IMR-90 (cell line): ENCODE measurements around the gene ASPG. TPM values are rescaled to one million over a fixed set of nuclear protein-coding genes. Genes with fewer than 3 reads are reported as not detected.

Experiments
- ATAC-seq: fragments of 200-7000 bp; cut with Tn5 transposase; 2 replicates; pipeline ENCODE4 v1.9.1; 2020; ENCODE audit warnings: low read depth, mild to moderate bottlenecking, moderate library complexity
- BruUV-seq: library from RNA; stranded (reverse); fragments of 400-500 nt; replicated peaks from 2 replicates; lab custom pipeline; 2021; lab: Mats Ljungman, UMichigan
- CTCF ChIA-PET: fragments of 300-600 bp; formaldehyde crosslinking; extraction: SDS; loops from one replicate; lab custom pipeline; 2021; ENCODE audit warnings: antibody characterized with exemption; lab: Yijun Ruan, JAX
- POLR2A ChIA-PET: fragments of 300-600 bp; sonication (Branson Sonifier 250); formaldehyde crosslinking; loops from one replicate; lab custom pipeline; 2022; ENCODE audit warnings: antibody characterized with exemption; ENCODE audit not compliant: unreplicated experiment; lab: Charles Lee
- DNase-seq: peaks from one replicate; pipeline ENCODE4 v3.0.0; 2013
- H2AFZ ChIP-seq: replicated peaks from 2 replicates; pipeline ENCODE3; 2013; ENCODE audit warnings: low read length, mild to moderate bottlenecking; ENCODE audit not compliant: poor library complexity
- H2AK5ac ChIP-seq: 2 replicates; pipeline ENCODE4 v1.6.1; 2013; ENCODE audit warnings: low read depth, low read length, inconsistent platforms
- H2AK9ac ChIP-seq: replicated peaks from 2 replicates; pipeline ENCODE3; 2013; ENCODE audit warnings: mild to moderate bottlenecking, low read depth, low read length, moderate library complexity; ENCODE audit not compliant: poor library complexity
- H2BK120ac ChIP-seq: 2 replicates; pipeline ENCODE4 v1.6.1; 2013; ENCODE audit warnings: low read depth, low read length, inconsistent platforms
- H2BK15ac ChIP-seq: 3 replicates; pipeline ENCODE4 v1.6.1; 2013; ENCODE audit warnings: low read depth, low read length, inconsistent platforms
- H2BK20ac ChIP-seq: 2 replicates; pipeline ENCODE4 v1.6.1; 2013; ENCODE audit warnings: low read depth, mild to moderate bottlenecking, inconsistent platforms, low read length, moderate library complexity
- H2BK5ac ChIP-seq: 2 replicates; pipeline ENCODE4 v1.6.1; 2013; ENCODE audit warnings: mild to moderate bottlenecking, low read depth, low read length, inconsistent platforms; ENCODE audit not compliant: poor library complexity, severe bottlenecking
- H3K14ac ChIP-seq: replicated peaks from 2 replicates; pipeline ENCODE4 v1.6.1; 2013; ENCODE audit warnings: low read depth, low read length, inconsistent platforms
- H3K18ac ChIP-seq: 2 replicates; pipeline ENCODE4 v1.6.1; 2013; ENCODE audit warnings: low read depth, low read length, control low read depth
- H3K23ac ChIP-seq: 2 replicates; pipeline ENCODE4 v1.6.1; 2013; ENCODE audit warnings: low read depth, low read length, inconsistent platforms
- H3K27ac ChIP-seq: 2 replicates; pipeline ENCODE4 v1.5.1; 2013; ENCODE audit warnings: mild to moderate bottlenecking, control low read depth, low read length; ENCODE audit not compliant: insufficient read depth
- H3K27me3 ChIP-seq: 2 replicates; pipeline ENCODE4 v1.6.1; 2013; ENCODE audit warnings: low read length; ENCODE audit not compliant: control insufficient read depth, insufficient read depth
- H3K36me3 ChIP-seq: 2 replicates; pipeline ENCODE4 v1.6.1; 2013; ENCODE audit warnings: low read length, mixed read lengths; ENCODE audit not compliant: control insufficient read depth, insufficient read depth
- H3K4ac ChIP-seq: 2 replicates; pipeline ENCODE4 v1.6.1; 2013; ENCODE audit warnings: low read depth, low read length, inconsistent platforms
- H3K4me1 ChIP-seq: 2 replicates; pipeline ENCODE4 v1.6.1; 2013; ENCODE audit warnings: low read length, mixed read lengths; ENCODE audit not compliant: control insufficient read depth, insufficient read depth
- H3K4me2 ChIP-seq: 2 replicates; pipeline ENCODE4 v1.6.1; 2013; ENCODE audit warnings: low read depth, mild to moderate bottlenecking, control low read depth, low read length, moderate library complexity
- H3K4me3 ChIP-seq: 2 replicates; pipeline ENCODE4 v1.5.1; 2013; ENCODE audit warnings: low read depth, mild to moderate bottlenecking, control low read depth, low read length, moderate library complexity; ENCODE audit not compliant: insufficient read depth
- H3K56ac ChIP-seq: 2 replicates; pipeline ENCODE4 v1.6.1; 2013; ENCODE audit warnings: low read length, inconsistent platforms; ENCODE audit not compliant: insufficient read depth; ENCODE audit errors: extremely low read depth
- H3K79me1 ChIP-seq, 2 experiments: 2 replicates each; pipeline ENCODE4 v1.6.1; 2013; ENCODE audit warnings: low read length in 2 of 2, inconsistent platforms in 1 of 2, low read depth in 1 of 2
- H3K9ac ChIP-seq: 2 replicates; pipeline ENCODE4 v1.6.1; 2013; ENCODE audit warnings: low read depth, low read length, control low read depth
- H3K9me1 ChIP-seq: 2 replicates; pipeline ENCODE4 v1.6.1; 2013; ENCODE audit warnings: low read length, inconsistent platforms; ENCODE audit not compliant: insufficient read depth
- H3K9me3 ChIP-seq: 2 replicates; pipeline ENCODE4 v1.6.1; 2013; ENCODE audit warnings: low read length; ENCODE audit not compliant: control insufficient read depth, insufficient read depth
- H4K20me1 ChIP-seq: 2 replicates; pipeline ENCODE4 v1.6.1; 2013; ENCODE audit warnings: low read length, inconsistent platforms; ENCODE audit not compliant: insufficient read depth
- H4K5ac ChIP-seq: 2 replicates; pipeline ENCODE4 v1.6.1; 2013; ENCODE audit warnings: mild to moderate bottlenecking, low read depth, low read length, control low read depth
- H4K8ac ChIP-seq, 2 experiments: 2 replicates each; pipeline ENCODE4 v1.6.1; 2013; ENCODE audit warnings: low read depth in 2 of 2, low read length in 2 of 2, control low read depth in 1 of 2, inconsistent platforms in 1 of 2
- H4K91ac ChIP-seq: 2 replicates; pipeline ENCODE4 v1.6.1; 2013; ENCODE audit warnings: low read depth, low read length, inconsistent platforms; ENCODE audit not compliant: insufficient read depth
- BHLHE40 ChIP-seq: fragments of 150-350 bp; IDR thresholded peaks from 2 replicates; pipeline ENCODE4 v1.6.1; 2016; ENCODE audit warnings: mild to moderate bottlenecking, low read depth, low read length
- CEBPB ChIP-seq: IDR thresholded peaks from 2 replicates; pipeline ENCODE4 v1.6.1; 2012; ENCODE audit warnings: low read depth, low read length, improper control_type of control experiment
- CHD1 ChIP-seq: IDR thresholded peaks from 2 replicates; pipeline ENCODE4 v1.6.1; 2012; ENCODE audit warnings: low read depth, low read length, improper control_type of control experiment
- FOS ChIP-seq: fragments of 150-350 bp; IDR thresholded peaks from 2 replicates; pipeline ENCODE4 v1.6.1; 2016; ENCODE audit warnings: low read depth, low read length
- MAFK ChIP-seq: IDR thresholded peaks from 2 replicates; pipeline ENCODE4 v1.6.1; 2012; ENCODE audit warnings: low read depth, low read length, improper control_type of control experiment
- MAZ ChIP-seq: IDR thresholded peaks from 2 replicates; pipeline ENCODE4 v1.6.1; 2012; ENCODE audit warnings: low read depth, mild to moderate bottlenecking, low read length, improper control_type of control experiment, moderate library complexity, borderline replicate concordance
- MXI1 ChIP-seq: IDR thresholded peaks from 2 replicates; pipeline ENCODE4 v1.6.1; 2012; ENCODE audit warnings: low read depth, mild to moderate bottlenecking, low read length, moderate library complexity, borderline replicate concordance
- NFE2L2 ChIP-seq: fragments of 150-350 bp; IDR thresholded peaks from 2 replicates; pipeline ENCODE4 v1.6.1; 2016; ENCODE audit warnings: low read depth, mild to moderate bottlenecking, low read length
- POLR2A ChIP-seq: IDR thresholded peaks from 2 replicates; pipeline ENCODE4 v1.6.1; 2012; ENCODE audit warnings: mild to moderate bottlenecking, low read depth, low read length
- RAD21 ChIP-seq: IDR thresholded peaks from 2 replicates; pipeline ENCODE4 v1.6.1; 2012; ENCODE audit warnings: low read length, improper control_type of control experiment
- RCOR1 ChIP-seq: IDR thresholded peaks from 2 replicates; pipeline ENCODE4 v1.6.1; 2012; ENCODE audit warnings: mild to moderate bottlenecking, low read length, improper control_type of control experiment; ENCODE audit not compliant: insufficient replicate concordance
- RFX5 ChIP-seq: IDR thresholded peaks from 2 replicates; pipeline ENCODE4 v1.8.0; 2012; ENCODE audit warnings: low read depth, mild to moderate bottlenecking, low read length, moderate library complexity
- SMC3 ChIP-seq: fragments of 150-350 bp; IDR thresholded peaks from 2 replicates; pipeline ENCODE4 v1.6.1; 2016; ENCODE audit warnings: low read depth, mild to moderate bottlenecking, antibody characterized with exemption, low read length, moderate library complexity
- WGBS, 2 experiments: methylation state at CpG; one replicate each; pipeline versions ENCODE4 v1.1.5 to v1.1.7; 2013; ENCODE audit warnings: missing lambda C conversion rate in 2 of 2; ENCODE audit not compliant: insufficient read length in 1 of 2; ENCODE audit errors: extremely low coverage in 2 of 2; 5-methylcytosine and 5-hydroxymethylcytosine counted together
- dilution Hi-C: fragments of 300-500 bp; cut with HindIII; formaldehyde crosslinking; loops from one replicate; pipeline ENCODE4 v1.14.3; 2018; ENCODE audit warnings: low sequenced_read_pairs; ENCODE audit not compliant: unreplicated experiment
- in situ Hi-C: fragments of 300-500 bp; cut with MboI; formaldehyde crosslinking; loops from 3 replicates; pipeline ENCODE4 v1.14.3; 2019; ENCODE audit warnings: low sequenced_read_pairs, inconsistent platforms, mixed read lengths
- intact Hi-C: fragments of 100-400 bp; cut with micrococcal nuclease; formaldehyde crosslinking; loops from 2 replicates; pipeline ENCODE4 v1.10.0; 2022
- polyA plus RNA-seq, 3 experiments: library from polyadenylated mRNA; depleted of rRNA; stranded (reverse); fragments of >200 nt; gene quantifications; 2 replicates each; pipeline ENCODE4 v1.2.3, GENCODE V29; 2012; ENCODE audit warnings: low replicate concordance in 1 of 3
- total RNA-seq: library from RNA; depleted of rRNA; stranded (reverse); fragments of >200 nt; gene quantifications from 2 replicates; pipeline ENCODE4 v1.2.3, GENCODE V29; 2012
- TF ChIP-seq, protein P1 (sequence below): fragments of 150-350 bp; IDR thresholded peaks from 2 replicates; pipeline ENCODE4 v1.6.1; 2016; ENCODE audit warnings: low read depth, mild to moderate bottlenecking, low read length, moderate library complexity, borderline replicate concordance
- TF ChIP-seq, protein P2 (sequence below): conservative IDR thresholded peaks from 2 replicates; pipeline ENCODE4 v1.5.1; 2012; ENCODE audit warnings: mild to moderate bottlenecking, low read depth, low read length, improper control_type of control experiment
- TF ChIP-seq, protein P3 (sequence below): fragments of 150-350 bp; IDR thresholded peaks from 2 replicates; pipeline ENCODE4 v1.6.1; 2017; ENCODE audit warnings: mild to moderate bottlenecking, antibody characterized with exemption, low read length, low read depth

The ASPG gene
- total and polyA plus RNA-seq, 2 of the 4 experiments (the other 2 are of a cell fraction) = not detected

DNA sequence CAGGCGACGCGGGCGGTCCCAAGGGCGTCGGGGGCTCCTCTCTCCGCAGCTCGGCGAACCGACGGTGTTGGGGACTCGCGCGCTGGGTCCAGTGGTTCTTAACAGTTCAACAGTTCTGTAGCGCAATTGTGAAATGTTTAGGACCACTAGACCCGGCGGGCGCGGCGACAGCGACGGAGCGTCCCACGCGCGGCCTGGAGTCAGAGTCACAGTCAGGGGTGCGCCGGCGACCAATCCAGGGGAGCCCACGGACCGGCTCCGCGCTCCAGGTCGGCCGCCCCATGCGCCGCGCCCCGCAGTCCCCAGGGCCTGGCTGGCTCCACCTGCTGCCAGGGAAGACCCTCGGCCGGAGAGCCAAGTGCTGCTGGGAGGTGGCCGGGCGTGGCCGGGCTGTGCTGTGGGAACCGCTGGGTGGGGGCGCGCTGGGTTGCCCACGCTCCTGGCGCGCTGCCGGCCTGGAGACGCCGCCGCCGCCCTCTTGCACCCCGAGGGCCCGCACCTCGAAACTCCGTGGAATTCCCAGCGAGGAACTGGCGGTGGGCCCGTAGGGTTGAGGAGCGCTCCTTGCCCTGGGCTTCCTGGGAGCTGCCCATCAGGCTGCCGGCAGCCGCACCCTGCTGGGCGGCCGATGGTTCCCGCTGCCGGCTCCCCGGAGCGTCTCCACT is 32.0 kb downstream of the ASPG start:
- ATAC-seq = no peak
- no peak overlapping the region for H2BK15ac ChIP-seq
- no peaks in the 10 kb centered on the region for H3K9me3 ChIP-seq
- H3K36me3 ChIP-seq = no peaks in the 10 kb centered on the region
- intact Hi-C loops (no loop called here), dilution Hi-C loops (no loop called here), in situ Hi-C loops (no loop called here)
- H3K18ac ChIP-seq = no peak overlapping the region
- H2BK20ac ChIP-seq = no peak overlapping the region
- H4K8ac ChIP-seq = no peak overlapping the region
- no peak overlapping the region for H2BK120ac ChIP-seq
- WGBS, 2 experiments = 8% methylated on average over 56 of the region's 71 CpGs; no CpG with 5 or more reads in 1 of the 2 experiments
- H2AFZ ChIP-seq = no peak overlapping the region
- H3K9me1 ChIP-seq = no peaks in the 10 kb centered on the region
- no peaks in the 10 kb centered on the region for H3K79me1 ChIP-seq
- no peak overlapping the region for H3K27ac ChIP-seq
- no peak overlapping the region for H2AK5ac ChIP-seq
- H3K23ac ChIP-seq = no peak overlapping the region
- H4K91ac ChIP-seq = no peak overlapping the region
- H3K14ac ChIP-seq = no peak overlapping the region
- H3K4ac ChIP-seq = no peak overlapping the region
- H3K9ac ChIP-seq = no peak overlapping the region
- no peak overlapping the region for H3K4me2 ChIP-seq
- H3K56ac ChIP-seq = no peak overlapping the region
- H3K27me3 ChIP-seq = peaks cover 17% of the 10 kb centered on the region; the same call in 1 of the 2 replicates
- TF ChIP-seq NFE2L2 (no peak), CEBPB (no peak), MAZ (no peak), SMC3 (no peak), POLR2A (no peak), MXI1 (no peak), MAFK (no peak), CHD1 (no peak), RFX5 (no peak), BHLHE40 (no peak), RCOR1 (no peak), FOS (no peak), RAD21 (no peak)
- TF ChIP-seq, protein P1, sequence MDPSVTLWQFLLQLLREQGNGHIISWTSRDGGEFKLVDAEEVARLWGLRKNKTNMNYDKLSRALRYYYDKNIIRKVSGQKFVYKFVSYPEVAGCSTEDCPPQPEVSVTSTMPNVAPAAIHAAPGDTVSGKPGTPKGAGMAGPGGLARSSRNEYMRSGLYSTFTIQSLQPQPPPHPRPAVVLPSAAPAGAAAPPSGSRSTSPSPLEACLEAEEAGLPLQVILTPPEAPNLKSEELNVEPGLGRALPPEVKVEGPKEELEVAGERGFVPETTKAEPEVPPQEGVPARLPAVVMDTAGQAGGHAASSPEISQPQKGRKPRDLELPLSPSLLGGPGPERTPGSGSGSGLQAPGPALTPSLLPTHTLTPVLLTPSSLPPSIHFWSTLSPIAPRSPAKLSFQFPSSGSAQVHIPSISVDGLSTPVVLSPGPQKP = no peak
- TF ChIP-seq, protein P2, sequence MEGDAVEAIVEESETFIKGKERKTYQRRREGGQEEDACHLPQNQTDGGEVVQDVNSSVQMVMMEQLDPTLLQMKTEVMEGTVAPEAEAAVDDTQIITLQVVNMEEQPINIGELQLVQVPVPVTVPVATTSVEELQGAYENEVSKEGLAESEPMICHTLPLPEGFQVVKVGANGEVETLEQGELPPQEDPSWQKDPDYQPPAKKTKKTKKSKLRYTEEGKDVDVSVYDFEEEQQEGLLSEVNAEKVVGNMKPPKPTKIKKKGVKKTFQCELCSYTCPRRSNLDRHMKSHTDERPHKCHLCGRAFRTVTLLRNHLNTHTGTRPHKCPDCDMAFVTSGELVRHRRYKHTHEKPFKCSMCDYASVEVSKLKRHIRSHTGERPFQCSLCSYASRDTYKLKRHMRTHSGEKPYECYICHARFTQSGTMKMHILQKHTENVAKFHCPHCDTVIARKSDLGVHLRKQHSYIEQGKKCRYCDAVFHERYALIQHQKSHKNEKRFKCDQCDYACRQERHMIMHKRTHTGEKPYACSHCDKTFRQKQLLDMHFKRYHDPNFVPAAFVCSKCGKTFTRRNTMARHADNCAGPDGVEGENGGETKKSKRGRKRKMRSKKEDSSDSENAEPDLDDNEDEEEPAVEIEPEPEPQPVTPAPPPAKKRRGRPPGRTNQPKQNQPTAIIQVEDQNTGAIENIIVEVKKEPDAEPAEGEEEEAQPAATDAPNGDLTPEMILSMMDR = no peak
- TF ChIP-seq, protein P3, sequence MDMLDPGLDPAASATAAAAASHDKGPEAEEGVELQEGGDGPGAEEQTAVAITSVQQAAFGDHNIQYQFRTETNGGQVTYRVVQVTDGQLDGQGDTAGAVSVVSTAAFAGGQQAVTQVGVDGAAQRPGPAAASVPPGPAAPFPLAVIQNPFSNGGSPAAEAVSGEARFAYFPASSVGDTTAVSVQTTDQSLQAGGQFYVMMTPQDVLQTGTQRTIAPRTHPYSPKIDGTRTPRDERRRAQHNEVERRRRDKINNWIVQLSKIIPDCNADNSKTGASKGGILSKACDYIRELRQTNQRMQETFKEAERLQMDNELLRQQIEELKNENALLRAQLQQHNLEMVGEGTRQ = no peak
- H3K4me1 ChIP-seq = no peaks in the 10 kb centered on the region
- no peak overlapping the region for H2BK5ac ChIP-seq
- no TSS peak for BruUV-seq
- ChIA-PET POLR2A (no interaction called here), CTCF (no interaction called here)
- H3K4me3 ChIP-seq = no peak overlapping the region
- H2AK9ac ChIP-seq = no peak overlapping the region
- H4K20me1 ChIP-seq = no peaks in the 10 kb centered on the region; the same call in 1 of the 2 replicates
- DNase-seq = no peak
- H4K5ac ChIP-seq = no peak overlapping the region
